NCI-H446 treated with DMSO at 0.1 percent for 48 hours (cell line): ENCODE measurements around the gene AFF4.
"Not testable (repeated sequence)": the region's sequence is repeated elsewhere in the genome, so short reads cannot be mapped to it uniquely, and the experiment has no call there.

Experiments
- DNase-seq: peaks from one replicate; lab custom pipeline; 2025; lab: John Stamatoyannopoulos, UW

AFF4 gene

GRCh38 chr5:132854992-132855391, 108.4 kb downstream of the AFF4 start:
- not testable (repeated sequence) for DNase-seq

- DNase-seq = no peak
Measured at GRCh38 chr5:132854301-132854700, 109.1 kb downstream of the AFF4 start.

GRCh38 chr5:132853790-132854189, 109.6 kb downstream of the AFF4 start:
- DNase-seq = no peak

- no peak for DNase-seq
Measured at GRCh38 chr5:132853323-132853722, 110.1 kb downstream of the AFF4 start.

- DNase-seq = no peak
Measured at GRCh38 chr5:132850066-132850465, 113.4 kb downstream of the AFF4 start.

- DNase-seq = no peak
Measured at GRCh38 chr5:132849347-132849746, 114.1 kb downstream of the AFF4 start.

GRCh38 chr5:132848270-132848669, 115.2 kb downstream of the AFF4 start:
- no peak for DNase-seq

GRCh38 chr5:132841305-132841704, 122.1 kb downstream of the AFF4 start:
- DNase-seq = no peak

GRCh38 chr5:132840896-132841295, 122.5 kb downstream of the AFF4 start:
- DNase-seq = no peak

GRCh38 chr5:132840313-132840712, 123.1 kb downstream of the AFF4 start:
- DNase-seq = no peak

GRCh38 chr5:132839426-132840301, 123.8 kb downstream of the AFF4 start:
- no peak for DNase-seq

- DNase-seq = no peak
Measured at GRCh38 chr5:132838516-132839282, 124.7 kb downstream of the AFF4 start.

GRCh38 chr5:132837868-132838267, 125.6 kb downstream of the AFF4 start:
- no peak for DNase-seq

GRCh38 chr5:132836852-132837251, 126.6 kb downstream of the AFF4 start:
- no peak for DNase-seq

- no peak for DNase-seq
Measured at GRCh38 chr5:132834057-132834456, 129.4 kb downstream of the AFF4 start.

- no peak for DNase-seq
Measured at GRCh38 chr5:132832612-132833011, 130.8 kb downstream of the AFF4 start.

- no peak for DNase-seq
Measured at GRCh38 chr5:132831095-132831860, 132.2 kb downstream of the AFF4 start.

- DNase-seq = no peak
Measured at GRCh38 chr5:132830436-132831094, 132.9 kb downstream of the AFF4 start, which contains the start of gene SHROOM1. Gene SHROOM1 (minus strand): TSS chr5:132830647. CDS start chr5:132826140, 4,507 bp downstream.

GRCh38 chr5:132829742-132830435, 133.5 kb downstream of the AFF4 start:
- no peak for DNase-seq

GRCh38 chr5:132828846-132829494, 134.5 kb downstream of the AFF4 start:
- no peak for DNase-seq
